T-helper 2 cell (primary cell): Measurements from ENCODE around the gene DEFB132.

ENCODE experiments used
- DNase-seq, 5 experiments: peaks; one replicate each; pipeline versions ENCODE4 v3.0.0 to v3.0.0-alpha.2; 2012 to 2022

Gene DEFB132

GRCh38 chr20:297925-298775, 40.6 kb downstream of the DEFB132 start:
- peak; percentile 3 to 73 (median 26) for DNase-seq

GRCh38 chr20:298776-299391, 41.4 kb downstream of the DEFB132 start:
- DNase-seq = peak in 1 of 5 experiments; percentile 45

- DNase-seq = no peak
Measured at GRCh38 chr20:300345-300990, 42.9 kb downstream of the DEFB132 start.

- no peak for DNase-seq
Measured at GRCh38 chr20:301886-302848, 44.6 kb downstream of the DEFB132 start.

GRCh38 chr20:305745-306144, 48.2 kb downstream of the DEFB132 start:
- DNase-seq = no peak

- no peak for DNase-seq
Measured at GRCh38 chr20:308427-309038, 51.0 kb downstream of the DEFB132 start.

GRCh38 chr20:309306-309840, 51.8 kb downstream of the DEFB132 start:
- DNase-seq = no peak

- DNase-seq = peak; percentile 34 to 85 (median 61)
Measured at GRCh38 chr20:309841-310644, 52.5 kb downstream of the DEFB132 start.

GRCh38 chr20:310645-311044, 53.1 kb downstream of the DEFB132 start:
- DNase-seq = no peak
